Choroid plexus epithelial cell (primary cell): ENCODE measurements around the gene FHAD1.
A peak's percentile ranks its signal among the peaks of the same experiment; 100 is the strongest.

ENCODE experiments used
- DNase-seq: peaks from one replicate; pipeline ENCODE4 v3.0.0-alpha.2; 2010; ENCODE audit warnings: low read depth
- H3K4me3 ChIP-seq: 2 replicates; pipeline ENCODE4 v1.5.1; 2011; ENCODE audit warnings: low read depth, mild to moderate bottlenecking, control low read depth, low read length, moderate library complexity
- TF ChIP-seq, protein P1 (sequence below): conservative IDR thresholded peaks from 2 replicates; pipeline ENCODE4 v1.5.1; 2011; ENCODE audit warnings: low read depth, mild to moderate bottlenecking, control low read depth, inconsistent platforms, low read length, moderate library complexity

FHAD1 gene

DNA sequence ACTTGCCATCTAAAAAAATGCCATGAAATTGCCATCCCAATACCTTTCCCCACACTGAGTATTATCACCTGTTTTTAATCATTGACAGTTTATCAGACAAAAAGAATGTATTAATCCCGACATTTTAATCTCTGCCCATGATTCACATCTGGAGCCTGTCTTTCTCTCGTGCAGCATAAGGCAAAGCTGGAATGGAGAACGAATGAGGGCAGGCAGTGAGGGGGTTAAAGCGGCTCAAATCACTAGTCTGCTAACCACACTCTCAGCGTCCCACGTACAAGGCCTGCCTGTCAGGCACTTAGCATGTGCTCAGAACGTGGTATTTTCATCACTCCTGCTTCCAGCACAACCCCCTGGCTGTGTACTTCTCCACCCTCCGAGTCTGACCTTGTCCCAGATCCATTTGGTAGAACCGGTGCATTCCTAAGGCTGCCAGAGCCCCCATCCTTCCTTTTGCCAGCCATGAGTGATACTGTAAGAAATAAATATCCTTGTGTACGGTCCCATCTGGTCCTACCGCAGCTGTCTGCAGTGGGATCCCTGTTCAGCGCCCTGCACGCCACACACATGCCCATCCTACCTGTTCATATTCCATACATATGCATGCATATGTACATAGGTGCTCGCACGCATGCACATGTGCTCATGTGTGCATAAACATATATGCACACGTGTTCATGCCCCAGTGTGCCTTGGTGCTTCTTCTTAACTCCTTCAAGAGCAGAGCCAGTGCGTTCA, 34.6 kb upstream of the FHAD1 start:
- DNase-seq, result no peak
- no peak overlapping the region for H3K4me3 ChIP-seq
- TF ChIP-seq, protein P1, sequence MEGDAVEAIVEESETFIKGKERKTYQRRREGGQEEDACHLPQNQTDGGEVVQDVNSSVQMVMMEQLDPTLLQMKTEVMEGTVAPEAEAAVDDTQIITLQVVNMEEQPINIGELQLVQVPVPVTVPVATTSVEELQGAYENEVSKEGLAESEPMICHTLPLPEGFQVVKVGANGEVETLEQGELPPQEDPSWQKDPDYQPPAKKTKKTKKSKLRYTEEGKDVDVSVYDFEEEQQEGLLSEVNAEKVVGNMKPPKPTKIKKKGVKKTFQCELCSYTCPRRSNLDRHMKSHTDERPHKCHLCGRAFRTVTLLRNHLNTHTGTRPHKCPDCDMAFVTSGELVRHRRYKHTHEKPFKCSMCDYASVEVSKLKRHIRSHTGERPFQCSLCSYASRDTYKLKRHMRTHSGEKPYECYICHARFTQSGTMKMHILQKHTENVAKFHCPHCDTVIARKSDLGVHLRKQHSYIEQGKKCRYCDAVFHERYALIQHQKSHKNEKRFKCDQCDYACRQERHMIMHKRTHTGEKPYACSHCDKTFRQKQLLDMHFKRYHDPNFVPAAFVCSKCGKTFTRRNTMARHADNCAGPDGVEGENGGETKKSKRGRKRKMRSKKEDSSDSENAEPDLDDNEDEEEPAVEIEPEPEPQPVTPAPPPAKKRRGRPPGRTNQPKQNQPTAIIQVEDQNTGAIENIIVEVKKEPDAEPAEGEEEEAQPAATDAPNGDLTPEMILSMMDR, result no peak

- TF ChIP-seq, protein P1, result no peak
- H3K4me3 ChIP-seq, result no peak overlapping the region
- no peak for DNase-seq
Measured at GRCh38 chr1:15212954-15213291, 34.1 kb upstream of the FHAD1 start.

DNA sequence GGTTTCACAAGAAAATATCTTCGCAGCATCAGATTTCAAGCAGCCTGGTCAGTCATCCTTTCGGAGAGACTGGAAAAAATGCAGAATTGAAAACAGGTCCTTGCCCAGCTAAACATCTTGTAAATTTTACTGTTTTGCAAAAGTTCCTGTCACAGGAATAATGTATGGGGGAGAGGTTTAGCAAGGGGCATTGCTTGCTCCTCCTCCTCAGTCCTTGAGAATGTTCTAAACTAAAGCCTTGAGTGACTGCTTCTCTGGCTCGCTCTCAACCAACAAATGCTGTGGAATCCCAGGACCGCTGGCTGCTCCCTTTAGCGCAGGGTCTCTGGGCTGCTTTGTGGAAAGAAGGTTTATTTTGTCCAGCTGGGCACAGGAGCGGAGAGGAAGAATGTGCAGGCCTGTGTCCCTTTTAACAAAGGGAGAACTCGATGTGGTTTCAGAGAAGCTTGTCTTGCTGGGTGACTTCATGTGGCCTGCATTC, 33.6 kb upstream of the FHAD1 start:
- no peak overlapping the region for H3K4me3 ChIP-seq
- TF ChIP-seq, protein P1, result no peak
- peak; percentile 75 for DNase-seq

- TF ChIP-seq, protein P1, result no peak
- peak; percentile 93 for DNase-seq
- H3K4me3 ChIP-seq, result peak overlapping the region; percentile 1
Measured at GRCh38 chr1:15214527-15214926, 32.5 kb upstream of the FHAD1 start.

- TF ChIP-seq, protein P1, result no peak
- DNase-seq, result no peak
- no peak overlapping the region for H3K4me3 ChIP-seq
Measured at GRCh38 chr1:15215116-15215515, 31.9 kb upstream of the FHAD1 start.

- TF ChIP-seq, protein P1, result no peak
- no peak overlapping the region for H3K4me3 ChIP-seq
- DNase-seq, result no peak
Measured at GRCh38 chr1:15217654-15218053, 29.4 kb upstream of the FHAD1 start.
